GM19035 (cell line): ENCODE measurements around the gene MYCL.

Source experiments
- ATAC-seq: cut with Tn5 transposase; IDR thresholded peaks from one replicate; pipeline ENCODE4 v1.9.1; 2021; ENCODE audit not compliant: unreplicated experiment

MYCL gene

DNA sequence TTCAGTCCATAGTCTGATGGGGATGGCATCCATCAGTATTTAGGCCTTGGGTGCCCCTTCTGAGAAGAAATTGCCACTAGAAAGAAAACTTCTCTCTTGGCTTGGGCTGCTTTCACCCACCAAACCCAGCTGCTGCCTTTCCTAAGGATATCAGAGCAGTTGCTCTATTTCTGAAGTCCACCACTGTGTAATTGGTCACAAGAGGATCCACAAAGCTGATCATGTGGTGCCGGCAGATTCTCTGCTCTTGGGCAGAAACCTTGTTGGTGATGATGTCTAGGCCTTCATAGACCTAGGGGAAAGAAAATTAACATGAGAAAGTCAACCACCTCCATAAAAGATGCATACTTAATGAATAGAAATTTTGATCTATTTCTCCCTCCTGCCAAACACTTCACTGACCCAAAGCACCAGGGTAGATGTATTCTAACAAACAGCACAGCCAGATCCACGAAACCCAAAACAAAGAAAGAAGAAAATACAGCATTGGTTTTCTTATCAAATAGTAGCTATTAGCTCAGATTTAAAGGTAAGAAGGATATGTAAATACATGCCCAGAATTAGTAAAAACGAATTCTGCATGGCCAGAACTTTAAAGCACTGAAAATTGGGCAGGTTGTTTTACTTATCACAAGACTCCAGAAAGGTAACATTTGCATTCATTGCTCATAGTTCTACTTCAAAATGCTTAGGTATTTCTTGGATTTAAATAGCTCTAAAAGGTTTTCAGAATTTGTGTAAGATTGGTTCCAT is 44.4 kb downstream of the MYCL start:
- ATAC-seq = no peak

DNA sequence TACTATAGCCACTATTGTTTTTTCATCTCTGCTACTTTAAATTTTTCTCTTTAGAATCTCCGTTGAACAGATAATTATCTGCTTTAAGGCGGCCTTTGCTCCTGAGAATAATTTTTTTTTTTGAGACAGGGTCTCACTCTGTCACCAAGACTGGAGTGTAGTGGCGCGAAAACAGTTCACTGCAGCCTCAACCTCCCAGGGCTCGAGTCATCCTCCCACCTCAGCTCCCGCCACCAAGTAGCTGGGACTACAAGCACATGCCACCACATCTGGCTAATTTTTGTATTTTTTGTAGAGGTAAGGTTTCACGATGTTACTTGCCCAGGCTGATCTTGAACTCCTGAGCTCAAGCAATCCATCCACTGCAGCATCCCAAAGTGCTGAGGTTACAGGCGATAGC is 47.0 kb downstream of the MYCL start:
- ATAC-seq = no peak

DNA sequence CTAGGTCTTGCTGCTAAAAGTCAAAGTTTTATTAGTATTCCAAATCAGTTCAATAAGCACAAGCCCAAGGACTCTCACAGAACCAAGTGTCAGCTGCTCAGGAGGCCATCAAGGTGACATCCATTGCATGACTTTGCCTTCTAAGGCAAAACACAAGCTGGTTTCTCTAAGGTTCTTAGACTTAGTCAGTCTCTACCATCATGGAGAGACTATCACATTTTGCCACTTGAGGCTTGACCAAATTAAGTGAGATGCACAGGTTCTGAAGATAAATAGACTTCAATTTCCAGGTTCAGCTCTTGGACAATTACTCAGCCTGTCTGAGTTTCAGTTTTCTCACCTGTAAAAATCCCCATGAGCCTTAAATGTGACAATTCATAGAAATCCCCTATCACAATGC is 47.4 kb downstream of the MYCL start:
- ATAC-seq = no peak

- no peak for ATAC-seq
Observed at GRCh38 chr1:39852876-39853275, 48.8 kb downstream of the MYCL start.

GRCh38 chr1:39852214-39852791 is 49.4 kb downstream of the MYCL start:
- no peak for ATAC-seq

DNA sequence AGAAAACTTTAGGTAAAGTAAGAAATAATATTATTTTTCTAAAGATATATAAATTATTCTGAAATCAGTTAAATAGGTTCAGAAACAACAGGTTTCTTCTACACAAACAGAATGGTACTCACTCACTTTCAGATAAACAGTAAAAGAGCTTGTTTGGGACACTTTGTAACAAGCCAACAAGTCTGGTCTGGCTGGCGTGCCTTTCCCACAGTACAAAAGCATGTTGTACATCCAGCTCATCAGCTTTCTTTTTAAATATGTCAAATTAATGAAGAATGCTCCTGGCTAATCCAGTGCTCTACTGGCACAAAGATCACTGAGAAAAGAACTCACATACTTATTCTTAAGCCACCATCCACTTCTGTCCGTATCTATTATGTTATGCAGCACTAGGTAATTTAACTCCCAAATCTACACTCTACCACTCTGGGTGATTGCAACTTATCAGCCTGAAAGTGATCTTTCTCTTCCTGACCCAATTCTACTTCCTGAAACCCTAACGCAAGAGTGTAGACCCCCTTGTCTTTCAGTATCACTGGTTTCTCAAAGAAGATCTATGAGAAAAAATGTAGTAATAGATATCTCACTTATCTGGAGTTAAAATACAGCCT is 51.0 kb downstream of the MYCL start:
- no peak for ATAC-seq

GRCh38 chr1:39849203-39849602 is 52.5 kb downstream of the MYCL start:
- no peak for ATAC-seq

DNA sequence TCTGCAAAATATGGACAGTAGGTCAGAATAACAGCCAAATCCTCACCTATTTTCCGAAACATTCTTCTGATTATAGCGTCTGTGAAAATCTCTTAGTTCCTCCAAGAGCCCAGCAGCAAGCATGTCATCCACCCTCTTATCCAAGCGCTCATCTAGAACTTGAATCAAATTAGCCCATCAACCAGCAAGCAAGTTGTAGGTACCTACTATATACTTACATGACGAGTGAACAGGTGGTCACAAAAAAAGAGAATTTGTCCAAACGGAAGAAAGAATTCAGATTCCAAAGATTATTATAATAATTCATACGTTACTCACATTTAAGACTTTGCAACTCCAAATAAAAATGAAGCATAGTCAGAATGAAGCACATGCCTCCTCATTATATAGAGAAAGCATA is 53.8 kb downstream of the MYCL start:
- no peak for ATAC-seq

GRCh38 chr1:39846796-39847195 is 54.9 kb downstream of the MYCL start:
- ATAC-seq = no peak

GRCh38 chr1:39845569-39846566 is 55.8 kb downstream of the MYCL start:
- ATAC-seq = no peak
